Cardiac fibroblast (primary cell): ENCODE data around the gene LAMA2.
A peak's percentile ranks its signal among the peaks of the same experiment; 100 is the strongest.

ENCODE experiments used
- DNase-seq, 2 donors: peaks; one replicate each; pipeline versions ENCODE4 v3.0.0 to v3.0.0-alpha.2; 2010; ENCODE audit warnings: low read depth in 2 of 2
- H3K4me3 ChIP-seq, 2 donors: replicated peaks in 1 of 2; 1 replicate in 1 of 2; 2 replicates in 1 of 2; pipeline ENCODE4 v1.5.1; 2011; ENCODE audit warnings: low read depth in 2 of 2, low read length in 2 of 2, mild to moderate bottlenecking in 2 of 2, moderate library complexity in 1 of 2
- TF ChIP-seq, protein P1 (sequence below): IDR thresholded peaks from one replicate; pipeline ENCODE4 v1.5.1; 2011; ENCODE audit warnings: low read depth, mild to moderate bottlenecking, low read length, inconsistent platforms

Gene LAMA2

DNA sequence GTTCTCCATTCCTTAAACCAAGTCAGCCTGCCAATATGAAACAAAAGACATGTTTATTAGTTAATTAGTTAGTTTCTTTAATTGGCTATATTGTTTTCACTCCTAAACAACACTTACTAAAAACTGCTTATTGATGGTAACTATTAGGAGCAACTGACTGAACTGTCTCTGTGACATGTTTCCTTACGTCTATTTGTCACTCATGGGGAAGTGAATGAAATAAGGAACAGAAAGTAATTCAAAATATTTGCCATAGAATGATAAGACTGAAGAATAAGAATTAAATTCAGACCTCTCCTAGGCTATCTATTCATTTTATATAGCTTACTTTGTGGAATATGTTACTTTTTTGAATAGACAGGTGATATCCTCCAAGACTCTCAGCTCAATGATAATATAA, 217.2 kb downstream of the LAMA2 start:
- H3K4me3 ChIP-seq, result no peak overlapping the region
- TF ChIP-seq, protein P1, sequence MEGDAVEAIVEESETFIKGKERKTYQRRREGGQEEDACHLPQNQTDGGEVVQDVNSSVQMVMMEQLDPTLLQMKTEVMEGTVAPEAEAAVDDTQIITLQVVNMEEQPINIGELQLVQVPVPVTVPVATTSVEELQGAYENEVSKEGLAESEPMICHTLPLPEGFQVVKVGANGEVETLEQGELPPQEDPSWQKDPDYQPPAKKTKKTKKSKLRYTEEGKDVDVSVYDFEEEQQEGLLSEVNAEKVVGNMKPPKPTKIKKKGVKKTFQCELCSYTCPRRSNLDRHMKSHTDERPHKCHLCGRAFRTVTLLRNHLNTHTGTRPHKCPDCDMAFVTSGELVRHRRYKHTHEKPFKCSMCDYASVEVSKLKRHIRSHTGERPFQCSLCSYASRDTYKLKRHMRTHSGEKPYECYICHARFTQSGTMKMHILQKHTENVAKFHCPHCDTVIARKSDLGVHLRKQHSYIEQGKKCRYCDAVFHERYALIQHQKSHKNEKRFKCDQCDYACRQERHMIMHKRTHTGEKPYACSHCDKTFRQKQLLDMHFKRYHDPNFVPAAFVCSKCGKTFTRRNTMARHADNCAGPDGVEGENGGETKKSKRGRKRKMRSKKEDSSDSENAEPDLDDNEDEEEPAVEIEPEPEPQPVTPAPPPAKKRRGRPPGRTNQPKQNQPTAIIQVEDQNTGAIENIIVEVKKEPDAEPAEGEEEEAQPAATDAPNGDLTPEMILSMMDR, result no peak
- DNase-seq, result no peak

DNA sequence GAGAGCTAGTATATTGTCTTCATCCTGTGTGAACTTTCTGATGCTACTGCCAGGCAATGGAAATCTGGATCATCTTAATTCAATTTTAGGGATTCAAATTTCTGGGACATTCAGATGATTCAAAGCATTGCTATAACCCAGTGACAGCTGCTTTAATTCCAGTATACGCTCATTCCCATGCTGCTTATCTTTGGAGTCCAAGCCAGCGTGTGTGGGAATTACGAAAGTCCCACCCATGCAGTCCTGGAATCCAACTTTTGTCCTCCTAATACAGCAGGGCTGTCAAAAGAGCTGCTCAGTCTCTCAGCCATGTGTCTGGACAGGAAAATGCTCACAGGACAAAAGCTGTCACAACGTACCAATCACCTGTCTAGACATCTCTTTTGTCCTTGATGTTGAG, 219.8 kb downstream of the LAMA2 start:
- DNase-seq, result peak; percentile 73 to 94
- TF ChIP-seq, protein P1, result no peak
- no peak overlapping the region for H3K4me3 ChIP-seq

DNA sequence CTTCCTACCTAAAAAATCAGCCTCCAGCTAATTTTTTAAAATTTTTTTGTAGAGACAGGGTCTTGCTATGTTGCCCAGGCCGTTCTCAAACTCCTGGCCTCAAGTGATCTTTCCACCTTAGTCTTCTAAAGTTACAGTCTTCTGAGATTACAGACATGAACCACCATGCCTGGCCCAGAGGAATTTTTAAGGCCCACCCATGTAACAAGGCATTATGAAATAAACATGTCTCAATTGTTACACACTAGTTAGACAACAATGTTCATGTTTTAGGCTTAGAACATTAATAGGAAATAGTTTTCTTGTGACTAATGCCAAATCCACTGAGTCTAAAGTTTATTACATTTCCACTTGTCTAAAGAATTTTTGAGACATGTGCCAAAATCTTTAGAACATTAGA, 221.2 kb downstream of the LAMA2 start:
- DNase-seq, result peak; percentile 89 to 92
- H3K4me3 ChIP-seq, result no peak overlapping the region
- TF ChIP-seq, protein P1, result no peak

DNA sequence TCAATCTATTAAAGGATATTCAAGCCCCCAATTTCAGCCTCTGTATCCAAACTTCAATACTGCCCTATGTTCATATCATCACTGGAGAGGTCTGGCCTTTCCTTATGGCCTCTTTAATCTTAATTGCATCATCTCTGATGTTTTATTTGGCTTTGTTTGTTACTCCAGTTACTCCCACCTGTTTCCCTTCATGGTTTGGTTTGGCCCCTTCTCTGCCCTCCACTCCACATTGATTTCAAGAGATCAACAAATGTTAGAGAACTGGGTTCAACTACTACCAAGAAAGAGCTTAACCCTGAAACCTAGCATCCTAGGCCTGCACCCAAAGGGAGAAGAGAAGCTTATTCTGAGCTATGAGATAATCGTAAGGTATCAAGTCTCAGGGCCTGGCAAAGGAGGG, 221.6 kb downstream of the LAMA2 start:
- H3K4me3 ChIP-seq, result no peak overlapping the region
- peak in 1 of 2 donors; percentile 68 for DNase-seq

DNA sequence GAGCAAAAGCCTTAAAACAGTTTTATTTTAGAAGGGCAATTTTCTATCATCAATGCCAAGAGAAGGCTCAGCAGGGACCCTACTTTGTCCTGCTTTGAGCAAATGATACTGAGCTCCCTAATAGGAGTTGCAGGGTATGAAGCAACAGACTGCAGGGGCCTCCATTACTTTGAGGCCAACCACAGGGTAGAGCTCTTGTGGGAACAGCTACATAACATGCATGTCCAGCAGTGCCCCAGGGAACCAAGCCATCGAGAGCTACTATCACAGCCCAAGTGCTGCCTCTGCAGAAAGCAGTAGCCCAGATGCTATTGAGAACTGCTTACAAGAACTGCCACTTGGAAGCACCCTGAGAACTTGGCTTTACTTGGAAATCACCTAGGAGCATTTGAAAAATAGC, 222.1 kb downstream of the LAMA2 start:
- TF ChIP-seq, protein P1, result no peak
- DNase-seq, result peak; percentile 39 to 54
- H3K4me3 ChIP-seq, result no peak overlapping the region

More for the DNA sequence above, 221.6 kb downstream of the LAMA2 start:
- TF ChIP-seq, protein P1, result no peak

DNA sequence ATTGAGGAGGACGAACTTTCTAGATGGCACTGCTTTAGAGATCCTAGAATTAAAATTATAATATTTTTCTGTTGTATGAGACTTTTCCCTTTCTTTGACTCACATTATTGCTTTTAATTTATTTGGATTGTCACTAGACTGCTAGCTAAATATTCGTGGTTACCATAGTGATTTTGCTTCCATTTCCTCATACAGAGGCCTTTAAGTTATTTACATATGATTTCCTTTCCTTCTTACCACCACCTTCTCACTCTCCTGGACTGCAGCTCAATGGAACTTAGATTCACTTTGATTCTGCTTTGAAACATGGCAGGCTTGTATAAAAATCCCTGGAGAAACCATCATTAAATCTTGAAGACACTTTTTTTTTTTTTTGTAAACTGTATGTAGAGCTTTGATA, 222.9 kb downstream of the LAMA2 start:
- no peak overlapping the region for H3K4me3 ChIP-seq
- DNase-seq, result peak; percentile 17 to 22
- TF ChIP-seq, protein P1, result no peak

DNA sequence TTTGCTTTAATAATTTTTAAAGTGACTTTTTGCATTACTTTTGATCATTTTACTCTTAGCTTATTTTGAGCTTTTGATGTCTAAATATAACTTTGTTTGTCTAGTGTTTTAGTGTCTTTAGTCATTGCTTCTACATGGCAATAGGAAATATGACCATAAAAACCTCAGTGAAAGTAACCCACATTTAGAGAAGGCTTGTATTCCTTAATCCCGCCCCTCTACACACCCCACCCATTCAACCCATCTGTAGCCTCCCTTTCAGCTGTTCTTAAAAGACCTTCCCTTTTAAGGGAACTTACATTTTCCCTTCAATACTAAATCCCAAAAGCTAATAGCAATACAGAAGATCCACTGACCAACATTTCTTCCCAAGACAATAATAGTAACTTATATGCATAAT, 225.4 kb downstream of the LAMA2 start:
- TF ChIP-seq, protein P1, result no peak
- no peak overlapping the region for H3K4me3 ChIP-seq
- DNase-seq, result no peak
